Trophoblast cell (in vitro differentiated cells and primary cell): ENCODE results near the gene IREB2.

Experiments used
- DNase-seq, 2 donors: peaks; one replicate each; pipeline ENCODE4 v3.0.0-alpha.2; 2016
- H2AFZ ChIP-seq: 2 replicates; pipeline ENCODE4 v1.6.1; 2013; ENCODE audit warnings: low read length, moderate library complexity, mild to moderate bottlenecking; ENCODE audit not compliant: insufficient read depth, poor library complexity
- H2AK5ac ChIP-seq: 2 replicates; pipeline ENCODE4 v1.6.1; 2013; ENCODE audit warnings: mild to moderate bottlenecking, low read length
- H2BK120ac ChIP-seq: 2 replicates; pipeline ENCODE4 v1.6.1; 2013; ENCODE audit warnings: low read length, mild to moderate bottlenecking, moderate library complexity; ENCODE audit not compliant: insufficient read depth, poor library complexity
- H2BK12ac ChIP-seq: 2 replicates; pipeline ENCODE4 v1.6.1; 2013; ENCODE audit warnings: mild to moderate bottlenecking, low read length, moderate library complexity
- H2BK5ac ChIP-seq: 2 replicates; pipeline ENCODE4 v1.6.1; 2013; ENCODE audit warnings: low read length, low read depth, moderate library complexity, mild to moderate bottlenecking; ENCODE audit not compliant: poor library complexity
- H3K14ac ChIP-seq: 2 replicates; pipeline ENCODE4 v1.6.1; 2013; ENCODE audit warnings: mild to moderate bottlenecking, low read length
- H3K18ac ChIP-seq: 2 replicates; pipeline ENCODE4 v1.6.1; 2013; ENCODE audit warnings: mild to moderate bottlenecking, low read length
- H3K23ac ChIP-seq: 2 replicates; pipeline ENCODE4 v1.6.1; 2013; ENCODE audit warnings: low read length
- H3K27ac ChIP-seq: 2 replicates; pipeline ENCODE4 v1.5.1; 2013; ENCODE audit warnings: low read depth, mild to moderate bottlenecking, inconsistent platforms, low read length, moderate library complexity
- H3K27me3 ChIP-seq: 2 replicates; pipeline ENCODE4 v1.6.1; 2013; ENCODE audit warnings: inconsistent platforms, mild to moderate bottlenecking, low read length, moderate library complexity; ENCODE audit not compliant: insufficient read depth
- H3K36me3 ChIP-seq, 2 experiments: 1 replicate in 1 of 2; 2 replicates in 1 of 2; pipeline ENCODE4 v1.6.1; 2013; ENCODE audit warnings: low read length in 2 of 2, mild to moderate bottlenecking in 2 of 2, moderate library complexity in 1 of 2; ENCODE audit not compliant: insufficient read depth in 2 of 2, control insufficient read depth in 1 of 2
- H3K4ac ChIP-seq: 2 replicates; pipeline ENCODE4 v1.6.1; 2013; ENCODE audit warnings: low read depth, mild to moderate bottlenecking, low read length, moderate library complexity
- H3K4me1 ChIP-seq, 2 experiments: 1 replicate in 1 of 2; 2 replicates in 1 of 2; pipeline ENCODE4 v1.6.1; 2013; ENCODE audit warnings: low read length in 2 of 2, mild to moderate bottlenecking in 2 of 2, moderate library complexity in 1 of 2; ENCODE audit not compliant: insufficient read depth in 2 of 2, control insufficient read depth in 1 of 2
- H3K4me2 ChIP-seq: 2 replicates; pipeline ENCODE4 v1.6.1; 2013; ENCODE audit warnings: inconsistent platforms, mild to moderate bottlenecking, low read length, moderate library complexity
- H3K4me3 ChIP-seq: 2 replicates; pipeline ENCODE4 v1.5.1; 2013; ENCODE audit warnings: mild to moderate bottlenecking, low read depth, low read length, inconsistent platforms
- H3K79me1 ChIP-seq: one replicate; pipeline ENCODE4 v1.6.1; 2013; ENCODE audit warnings: low read length
- H3K79me2 ChIP-seq: 2 replicates; pipeline ENCODE4 v1.6.1; 2013; ENCODE audit warnings: low read length, mild to moderate bottlenecking; ENCODE audit not compliant: control insufficient read depth, insufficient read depth, poor library complexity
- H3K9ac ChIP-seq: 2 replicates; pipeline ENCODE4 v1.6.1; 2013; ENCODE audit warnings: mild to moderate bottlenecking, low read length
- H3K9me3 ChIP-seq: 2 replicates; pipeline ENCODE4 v1.6.1; 2013; ENCODE audit warnings: low read depth, mild to moderate bottlenecking, control low read depth, inconsistent platforms, low read length; ENCODE audit not compliant: insufficient read depth
- H4K12ac ChIP-seq: 2 replicates; pipeline ENCODE4 v1.6.1; 2013; ENCODE audit warnings: low read depth, mild to moderate bottlenecking, low read length, moderate library complexity
- H4K8ac ChIP-seq: 2 replicates; pipeline ENCODE4 v1.6.1; 2013; ENCODE audit warnings: low read depth, mild to moderate bottlenecking, low read length, moderate library complexity
- H4K91ac ChIP-seq: one replicate; pipeline ENCODE4 v1.6.1; 2013; ENCODE audit warnings: low read depth, mild to moderate bottlenecking, low read length, moderate library complexity
- WGBS: extraction: QIAGEN DNeasy Blood & Tissue Kit; methylation state at CpG from one replicate; pipeline ENCODE4 v1.1.7; 2013; ENCODE audit warnings: missing lambda C conversion rate; ENCODE audit not compliant: insufficient read length, insufficient coverage; ENCODE audit errors: extremely low coverage; 5-methylcytosine and 5-hydroxymethylcytosine counted together

The IREB2 gene

GRCh38 chr15:78393137-78393536 is 44.9 kb upstream of the IREB2 start:
- H3K23ac ChIP-seq, result no peak overlapping the region
- peaks cover 2% of the 10 kb centered on the region for H3K9me3 ChIP-seq
- H4K8ac ChIP-seq, result no peak overlapping the region
- H3K79me1 ChIP-seq, result no peaks in the 10 kb centered on the region
- H2BK12ac ChIP-seq, result no peak overlapping the region
- H4K91ac ChIP-seq, result no peak overlapping the region
- H3K4me3 ChIP-seq, result no peak overlapping the region
- H3K27ac ChIP-seq, result no peak overlapping the region
- no CpG with 5 or more reads among the region's 1 CpG for WGBS
- H3K4ac ChIP-seq, result no peak overlapping the region
- no peak overlapping the region for H3K14ac ChIP-seq
- no peak overlapping the region for H2BK5ac ChIP-seq
- no peak overlapping the region for H4K12ac ChIP-seq
- no peak overlapping the region for H2AFZ ChIP-seq
- H2AK5ac ChIP-seq, result no peak overlapping the region
- H3K4me2 ChIP-seq, result no peak overlapping the region
- no peaks in the 10 kb centered on the region for H3K36me3 ChIP-seq
- no peak overlapping the region for H3K18ac ChIP-seq
- no peaks in the 10 kb centered on the region for H3K27me3 ChIP-seq
- no peak overlapping the region for H3K9ac ChIP-seq
- peaks cover 3 to 9% of the 10 kb centered on the region in 2 experiments for H3K4me1 ChIP-seq
- H3K79me2 ChIP-seq, result no peaks in the 10 kb centered on the region
- no peak for DNase-seq
- no peak overlapping the region for H2BK120ac ChIP-seq

DNA sequence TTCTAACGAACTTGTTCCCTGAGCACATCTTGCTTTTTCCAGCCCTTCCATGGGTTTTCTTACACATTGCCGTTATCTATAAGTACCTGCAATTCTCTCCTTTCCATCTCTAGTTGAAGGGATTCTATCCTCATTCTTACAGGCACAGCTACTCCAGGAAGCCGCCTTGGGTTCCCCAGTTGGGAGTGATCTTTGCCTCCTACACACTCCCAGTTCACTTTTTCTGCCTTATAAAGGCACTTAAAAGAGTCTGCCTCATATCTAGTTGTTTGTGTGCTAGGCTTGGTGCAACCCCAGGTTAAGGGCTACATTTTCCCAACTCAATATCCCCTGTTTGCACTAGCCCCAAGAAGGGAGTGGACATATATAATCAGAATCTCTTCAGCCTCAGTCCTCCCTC is 44.0 kb upstream of the IREB2 start:
- Histone ChIP-seq H3K4me2 (no peak overlapping the region), H4K8ac (no peak overlapping the region), H4K12ac (no peak overlapping the region), H3K79me2 (no peaks in the 10 kb centered on the region), H3K4me3 (no peak overlapping the region), H3K79me1 (no peaks in the 10 kb centered on the region), H2BK120ac (no peak overlapping the region), H3K4me1 (peaks cover 3 to 8% of the 10 kb centered on the region in 2 experiments), H3K27ac (no peak overlapping the region), H3K18ac (no peak overlapping the region), H3K9ac (no peak overlapping the region), H3K9me3 (peaks cover 2% of the 10 kb centered on the region), H3K27me3 (no peaks in the 10 kb centered on the region), H3K14ac (no peak overlapping the region), H2AK5ac (no peak overlapping the region), H3K23ac (no peak overlapping the region), H3K36me3 (no peaks in the 10 kb centered on the region), H4K91ac (no peak overlapping the region), H3K4ac (no peak overlapping the region), H2AFZ (no peak overlapping the region), H2BK12ac (no peak overlapping the region), H2BK5ac (no peak overlapping the region)
- no peak for DNase-seq
- WGBS, result no CpG with 5 or more reads among the region's 3 CpGs

DNA sequence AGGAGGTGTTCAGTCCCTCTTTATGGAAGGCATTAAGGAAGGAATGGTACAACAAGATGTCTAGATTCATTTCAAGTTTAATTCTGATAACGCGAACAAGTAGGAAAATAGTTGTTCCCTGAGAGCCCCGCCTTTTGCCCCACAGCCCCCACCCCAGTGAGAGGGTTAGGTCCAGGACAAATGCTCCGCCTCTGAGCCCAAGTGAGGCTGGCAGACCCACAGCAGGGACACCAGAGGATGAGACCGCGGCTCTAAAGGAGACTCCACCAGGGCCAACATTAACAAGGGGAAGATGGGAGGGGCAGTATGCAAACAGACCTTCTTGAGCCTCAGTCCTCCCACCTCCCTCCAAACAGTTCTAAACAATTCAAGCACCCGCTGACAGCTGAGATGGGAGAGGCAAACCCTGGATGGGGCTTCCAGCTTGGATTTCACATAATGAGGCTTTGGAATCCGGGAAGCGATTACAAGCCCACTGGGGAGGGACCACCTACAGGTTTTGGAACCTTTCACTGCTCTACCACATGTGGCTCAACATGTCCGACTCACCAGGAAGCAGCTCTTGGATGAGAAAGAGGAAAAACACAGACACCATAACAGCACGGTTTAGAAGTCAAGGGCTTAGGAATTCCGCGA is 42.9 kb upstream of the IREB2 start:
- Histone ChIP-seq H3K18ac (no peak overlapping the region), H3K4me2 (no peak overlapping the region), H4K8ac (no peak overlapping the region), H2AK5ac (no peak overlapping the region), H3K4me1 (no peaks in the 10 kb centered on the region), H3K14ac (no peak overlapping the region), H4K91ac (no peak overlapping the region), H4K12ac (no peak overlapping the region), H3K79me1 (no peaks in the 10 kb centered on the region), H3K4ac (no peak overlapping the region), H3K27ac (no peak overlapping the region), H3K36me3 (no peaks in the 10 kb centered on the region), H2BK120ac (no peak overlapping the region), H2BK12ac (no peak overlapping the region), H3K9me3 (peaks cover 2% of the 10 kb centered on the region), H2BK5ac (no peak overlapping the region), H3K23ac (no peak overlapping the region), H3K9ac (no peak overlapping the region), H3K27me3 (no peaks in the 10 kb centered on the region), H3K79me2 (no peaks in the 10 kb centered on the region), H3K4me3 (no peak overlapping the region), H2AFZ (no peak overlapping the region)
- DNase-seq, result no peak
- no CpG with 5 or more reads among the region's 13 CpGs for WGBS

GRCh38 chr15:78396186-78396814 is 41.7 kb upstream of the IREB2 start:
- no peak overlapping the region for H3K4me2 ChIP-seq
- H3K36me3 ChIP-seq, result no peaks in the 10 kb centered on the region
- H3K14ac ChIP-seq, result no peak overlapping the region
- no peak for DNase-seq
- no peaks in the 10 kb centered on the region for H3K79me2 ChIP-seq
- no peak overlapping the region for H3K27ac ChIP-seq
- no peaks in the 10 kb centered on the region for H3K4me1 ChIP-seq
- no peak overlapping the region for H3K18ac ChIP-seq
- H3K79me1 ChIP-seq, result no peaks in the 10 kb centered on the region
- H4K8ac ChIP-seq, result no peak overlapping the region
- H4K12ac ChIP-seq, result no peak overlapping the region
- no peak overlapping the region for H3K4me3 ChIP-seq
- no peak overlapping the region for H2BK12ac ChIP-seq
- WGBS, result no CpG with 5 or more reads among the region's 9 CpGs
- H4K91ac ChIP-seq, result no peak overlapping the region
- H3K9ac ChIP-seq, result no peak overlapping the region
- H3K9me3 ChIP-seq, result no peaks in the 10 kb centered on the region
- H2BK5ac ChIP-seq, result no peak overlapping the region
- no peaks in the 10 kb centered on the region for H3K27me3 ChIP-seq
- no peak overlapping the region for H3K23ac ChIP-seq
- no peak overlapping the region for H2AFZ ChIP-seq
- H2AK5ac ChIP-seq, result no peak overlapping the region
- H3K4ac ChIP-seq, result no peak overlapping the region
- H2BK120ac ChIP-seq, result no peak overlapping the region
